Panc1 (cell line): Measurements from ENCODE around the gene ODC1. TPM values are rescaled to one million over a fixed set of nuclear protein-coding genes. Genes with fewer than 3 reads are reported as not detected.

Experiments used
- ATAC-seq: fragments of 200-7000 bp; cut with Tn5 transposase; 2 replicates; pipeline ENCODE4 v1.9.1; 2020; ENCODE audit warnings: mild to moderate bottlenecking, moderate library complexity
- BruUV-seq: library from RNA; stranded (reverse); fragments of 400-500 nt; replicated peaks from 2 replicates; lab custom pipeline; 2021; lab: Mats Ljungman, UMichigan
- CTCF ChIA-PET: fragments of 300-600 bp; sonication (Branson Sonifier 250); formaldehyde crosslinking; loops from one replicate; lab custom pipeline; 2022; ENCODE audit warnings: antibody characterized with exemption; lab: Charles Lee
- POLR2A ChIA-PET: fragments of 300-600 bp; sonication (Branson Sonifier 250); formaldehyde crosslinking; loops from one replicate; lab custom pipeline; 2022; ENCODE audit warnings: antibody characterized with exemption; lab: Charles Lee
- DNase-seq: peaks from one replicate; pipeline ENCODE4 v3.0.0-alpha.2; 2010; ENCODE audit warnings: low read depth, low spot score
- H3K27ac ChIP-seq: 2 replicates; pipeline ENCODE4 v1.5.1; 2011; ENCODE audit warnings: mild to moderate bottlenecking, low read length, inconsistent platforms
- H3K27me3 ChIP-seq: fragments of 200-500 bp; sonication (Bioruptor generic); 2 replicates; pipeline ENCODE4 v1.6.0; 2014; ENCODE audit warnings: low read length, inconsistent platforms; ENCODE audit not compliant: control insufficient read depth, insufficient read depth
- H3K36me3 ChIP-seq: fragments of 200-500 bp; sonication (Bioruptor generic); 2 replicates; pipeline ENCODE4 v1.5.1; 2014; ENCODE audit warnings: inconsistent platforms, mild to moderate bottlenecking, low read length, moderate library complexity; ENCODE audit not compliant: control insufficient read depth, insufficient read depth
- H3K4me1 ChIP-seq: 2 replicates; pipeline ENCODE4 v1.5.1; 2011; ENCODE audit warnings: inconsistent platforms, mild to moderate bottlenecking, low read length, moderate library complexity; ENCODE audit not compliant: control insufficient read depth, insufficient read depth
- H3K4me3 ChIP-seq, 2 experiments: 2 replicates each; pipeline ENCODE4 v1.5.1; 2011 to 2012; ENCODE audit warnings: low read depth in 2 of 2, low read length in 2 of 2, mild to moderate bottlenecking in 2 of 2, inconsistent platforms in 1 of 2, moderate library complexity in 1 of 2
- H3K9me3 ChIP-seq: fragments of 200-500 bp; sonication (Bioruptor generic); 2 replicates; pipeline ENCODE4 v1.5.1; 2014; ENCODE audit warnings: low read depth, mild to moderate bottlenecking, inconsistent platforms, low read length, moderate library complexity; ENCODE audit not compliant: control insufficient read depth, insufficient read depth
- POLR2AphosphoS5 ChIP-seq: IDR thresholded peaks from 2 replicates; pipeline ENCODE4 v1.6.1; 2012; ENCODE audit warnings: mild to moderate bottlenecking, low read depth, low read length, moderate library complexity
- SIN3A ChIP-seq: IDR thresholded peaks from 2 replicates; pipeline ENCODE4 v1.6.1; 2012; ENCODE audit warnings: low read depth, mild to moderate bottlenecking, low read length, moderate library complexity, borderline replicate concordance; ENCODE audit not compliant: insufficient read depth
- TCF7L2 ChIP-seq: IDR thresholded peaks from 2 replicates; pipeline ENCODE4 v1.6.1; 2011; ENCODE audit warnings: mild to moderate bottlenecking, low read depth, low read length, inconsistent platforms
- in situ Hi-C: cut with HindIII; loops from 2 replicates; pipeline ENCODE4 v1.10.0; 2016; ENCODE audit warnings: low sequenced_read_pairs, low pct_unique_long_range_greater_than_20kb
- intact Hi-C: fragments of 100-400 bp; cut with micrococcal nuclease; formaldehyde crosslinking; loops from one replicate; pipeline ENCODE4 v1.10.0; 2022; ENCODE audit not compliant: unreplicated experiment
- total RNA-seq: library from RNA; stranded (reverse); gene quantifications from one replicate; pipeline ENCODE4 v1.2.1, GENCODE V29; 2021; ENCODE audit not compliant: unreplicated experiment
- TF ChIP-seq, protein P1 (sequence below), 2 experiments: IDR thresholded peaks; 2 replicates each; pipeline ENCODE4 v1.6.1; 2011 to 2012; ENCODE audit warnings: low read depth in 2 of 2, control low read depth in 1 of 2, low read length in 1 of 2, mild to moderate bottlenecking in 1 of 2, moderate library complexity in 1 of 2; ENCODE audit not compliant: insufficient read depth in 1 of 2
- TF ChIP-seq, protein P2 (sequence below): fragments of 450-650 bp; IDR thresholded peaks from 2 replicates; pipeline ENCODE4 v1.5.1; 2017; ENCODE audit warnings: mild to moderate bottlenecking

The ODC1 gene
- total RNA-seq, 1 experiment from 2014 or later, result 159 TPM

DNA sequence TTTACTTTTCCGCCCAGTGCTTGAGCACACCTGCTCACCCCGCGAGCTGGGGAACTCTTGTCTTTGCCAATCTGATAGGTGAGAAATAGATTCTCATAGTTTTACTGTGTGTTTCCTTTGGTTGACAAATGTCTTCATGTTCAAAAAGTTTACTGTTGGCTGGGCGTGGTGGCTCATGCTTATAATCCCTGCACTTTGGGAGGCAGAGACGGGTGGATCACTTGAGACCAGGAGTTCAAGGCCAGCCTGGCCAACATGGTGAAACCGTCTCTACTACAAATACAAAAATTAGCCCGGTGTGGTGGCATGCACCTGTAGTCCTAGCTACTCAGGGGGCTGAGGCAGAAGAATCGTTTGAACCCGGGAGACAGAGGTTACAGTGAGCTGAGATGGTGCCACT is 10.3 kb downstream of the ODC1 start:
- POLR2A ChIA-PET, result no interaction called here
- intact Hi-C loops, result no loop called here
- in situ Hi-C loops, result loop anchor here (25.0 kb wide), 1 partner anchor 326 kb away; the partner anchor contains the start of gene RRM2

DNA sequence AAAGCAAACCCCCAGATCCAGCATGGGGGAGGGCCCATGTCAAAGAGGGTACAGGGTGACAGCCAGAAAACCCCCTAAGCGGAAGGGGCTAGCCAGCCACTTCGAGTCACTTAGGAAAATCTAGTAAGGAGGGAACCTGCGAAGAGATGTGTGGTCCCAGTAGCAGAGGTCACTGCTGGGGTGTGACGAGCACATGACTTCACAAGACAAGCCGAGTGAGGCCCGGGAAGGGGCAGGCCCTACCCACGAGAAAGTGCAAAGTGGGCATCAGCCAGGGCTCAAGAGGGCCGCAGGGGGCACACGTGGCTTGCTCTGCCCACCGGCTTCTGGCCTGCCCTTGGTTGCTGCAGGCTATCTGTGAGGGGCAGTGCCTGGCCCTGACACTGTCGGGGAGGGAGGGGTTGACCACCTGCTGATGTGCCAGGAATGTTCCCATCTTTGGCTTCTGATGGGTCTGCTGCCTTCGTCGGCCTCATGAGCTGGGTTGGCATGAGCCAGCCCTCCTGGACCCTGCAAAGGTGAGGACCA is 11.5 kb downstream of the ODC1 start:
- H3K27me3 ChIP-seq, result no peaks in the 10 kb centered on the region
- no peak overlapping the region for H3K4me3 ChIP-seq
- TF ChIP-seq, protein P1, sequence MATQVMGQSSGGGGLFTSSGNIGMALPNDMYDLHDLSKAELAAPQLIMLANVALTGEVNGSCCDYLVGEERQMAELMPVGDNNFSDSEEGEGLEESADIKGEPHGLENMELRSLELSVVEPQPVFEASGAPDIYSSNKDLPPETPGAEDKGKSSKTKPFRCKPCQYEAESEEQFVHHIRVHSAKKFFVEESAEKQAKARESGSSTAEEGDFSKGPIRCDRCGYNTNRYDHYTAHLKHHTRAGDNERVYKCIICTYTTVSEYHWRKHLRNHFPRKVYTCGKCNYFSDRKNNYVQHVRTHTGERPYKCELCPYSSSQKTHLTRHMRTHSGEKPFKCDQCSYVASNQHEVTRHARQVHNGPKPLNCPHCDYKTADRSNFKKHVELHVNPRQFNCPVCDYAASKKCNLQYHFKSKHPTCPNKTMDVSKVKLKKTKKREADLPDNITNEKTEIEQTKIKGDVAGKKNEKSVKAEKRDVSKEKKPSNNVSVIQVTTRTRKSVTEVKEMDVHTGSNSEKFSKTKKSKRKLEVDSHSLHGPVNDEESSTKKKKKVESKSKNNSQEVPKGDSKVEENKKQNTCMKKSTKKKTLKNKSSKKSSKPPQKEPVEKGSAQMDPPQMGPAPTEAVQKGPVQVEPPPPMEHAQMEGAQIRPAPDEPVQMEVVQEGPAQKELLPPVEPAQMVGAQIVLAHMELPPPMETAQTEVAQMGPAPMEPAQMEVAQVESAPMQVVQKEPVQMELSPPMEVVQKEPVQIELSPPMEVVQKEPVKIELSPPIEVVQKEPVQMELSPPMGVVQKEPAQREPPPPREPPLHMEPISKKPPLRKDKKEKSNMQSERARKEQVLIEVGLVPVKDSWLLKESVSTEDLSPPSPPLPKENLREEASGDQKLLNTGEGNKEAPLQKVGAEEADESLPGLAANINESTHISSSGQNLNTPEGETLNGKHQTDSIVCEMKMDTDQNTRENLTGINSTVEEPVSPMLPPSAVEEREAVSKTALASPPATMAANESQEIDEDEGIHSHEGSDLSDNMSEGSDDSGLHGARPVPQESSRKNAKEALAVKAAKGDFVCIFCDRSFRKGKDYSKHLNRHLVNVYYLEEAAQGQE (IDR thresholded peaks at IDR 0.05; ENCODE audit: insufficient read depth in 1 of 2, low read depth in 2 of 2, low read length in 1 of 2), result no peak
- TF ChIP-seq TCF7L2, result no peak
- no peak for TF ChIP-seq POLR2AphosphoS5
- TF ChIP-seq SIN3A, result no peak
- TF ChIP-seq, protein P2, sequence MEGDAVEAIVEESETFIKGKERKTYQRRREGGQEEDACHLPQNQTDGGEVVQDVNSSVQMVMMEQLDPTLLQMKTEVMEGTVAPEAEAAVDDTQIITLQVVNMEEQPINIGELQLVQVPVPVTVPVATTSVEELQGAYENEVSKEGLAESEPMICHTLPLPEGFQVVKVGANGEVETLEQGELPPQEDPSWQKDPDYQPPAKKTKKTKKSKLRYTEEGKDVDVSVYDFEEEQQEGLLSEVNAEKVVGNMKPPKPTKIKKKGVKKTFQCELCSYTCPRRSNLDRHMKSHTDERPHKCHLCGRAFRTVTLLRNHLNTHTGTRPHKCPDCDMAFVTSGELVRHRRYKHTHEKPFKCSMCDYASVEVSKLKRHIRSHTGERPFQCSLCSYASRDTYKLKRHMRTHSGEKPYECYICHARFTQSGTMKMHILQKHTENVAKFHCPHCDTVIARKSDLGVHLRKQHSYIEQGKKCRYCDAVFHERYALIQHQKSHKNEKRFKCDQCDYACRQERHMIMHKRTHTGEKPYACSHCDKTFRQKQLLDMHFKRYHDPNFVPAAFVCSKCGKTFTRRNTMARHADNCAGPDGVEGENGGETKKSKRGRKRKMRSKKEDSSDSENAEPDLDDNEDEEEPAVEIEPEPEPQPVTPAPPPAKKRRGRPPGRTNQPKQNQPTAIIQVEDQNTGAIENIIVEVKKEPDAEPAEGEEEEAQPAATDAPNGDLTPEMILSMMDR, result no peak
- H3K4me1 ChIP-seq, result peaks cover 31% of the 10 kb centered on the region
- H3K27ac ChIP-seq, result no peak overlapping the region
- intact Hi-C loops (no loop called here), in situ Hi-C loops (loop anchor here (25.0 kb wide), 1 partner anchor 324 kb away; the partner anchor contains the start of gene RRM2)
- no TSS peak for BruUV-seq
- DNase-seq (no peak), ATAC-seq (no peak)
- peaks cover 6% of the 10 kb centered on the region; the same call in 1 of the 2 replicates for H3K36me3 ChIP-seq
- CTCF ChIA-PET, result interaction anchor here (0.8 kb wide), 1 partner anchor 364 kb away, joined by 7 read pairs; no protein-coding TSS in a partner anchor
- H3K9me3 ChIP-seq, result no peaks in the 10 kb centered on the region
- POLR2A ChIA-PET, result no interaction called here

More for the DNA sequence above, 10.3 kb downstream of the ODC1 start:
- H3K4me3 ChIP-seq, result no peak overlapping the region
- CTCF ChIA-PET, result interaction anchor here (0.6 kb wide), 1 partner anchor 10 kb away, joined by 4 read pairs; no protein-coding TSS in a partner anchor
- DNase-seq, result no peak
- H3K27ac ChIP-seq, result no peak overlapping the region
- H3K36me3 ChIP-seq, result peaks cover 16% of the 10 kb centered on the region
- H3K27me3 ChIP-seq, result no peaks in the 10 kb centered on the region
- no peak for ATAC-seq
- H3K9me3 ChIP-seq, result no peaks in the 10 kb centered on the region
- no peak for TF ChIP-seq SIN3A
- TF ChIP-seq POLR2AphosphoS5, result no peak
- no peak for TF ChIP-seq TCF7L2
- TF ChIP-seq, protein P1 (IDR thresholded peaks at IDR 0.05; ENCODE audit: insufficient read depth in 1 of 2, low read depth in 2 of 2, low read length in 1 of 2), result no peak
- TF ChIP-seq, protein P2, result no peak
- peaks cover 25% of the 10 kb centered on the region for H3K4me1 ChIP-seq
- no TSS peak for BruUV-seq
